G401 (cell line): Measurements from ENCODE around the gene ITGBL1. TPM values are rescaled to one million over a fixed set of nuclear protein-coding genes. Genes with fewer than 3 reads are reported as not detected.

Experiments
- DNase-seq: peaks from one replicate; pipeline ENCODE4 v3.0.0-alpha.2; 2015; ENCODE audit warnings: low spot score
- in situ Hi-C: cut with HindIII; loops from 2 replicates; pipeline ENCODE4 v1.10.0; 2016; ENCODE audit warnings: low sequenced_read_pairs, mixed read lengths
- total RNA-seq: library from RNA; depleted of rRNA; stranded (reverse); fragments of >200 nt; shearing (Covaris generic); gene quantifications from 2 replicates; pipeline ENCODE4 v1.2.3, GENCODE V29; 2014; rRNA removed

Gene ITGBL1, protein sequence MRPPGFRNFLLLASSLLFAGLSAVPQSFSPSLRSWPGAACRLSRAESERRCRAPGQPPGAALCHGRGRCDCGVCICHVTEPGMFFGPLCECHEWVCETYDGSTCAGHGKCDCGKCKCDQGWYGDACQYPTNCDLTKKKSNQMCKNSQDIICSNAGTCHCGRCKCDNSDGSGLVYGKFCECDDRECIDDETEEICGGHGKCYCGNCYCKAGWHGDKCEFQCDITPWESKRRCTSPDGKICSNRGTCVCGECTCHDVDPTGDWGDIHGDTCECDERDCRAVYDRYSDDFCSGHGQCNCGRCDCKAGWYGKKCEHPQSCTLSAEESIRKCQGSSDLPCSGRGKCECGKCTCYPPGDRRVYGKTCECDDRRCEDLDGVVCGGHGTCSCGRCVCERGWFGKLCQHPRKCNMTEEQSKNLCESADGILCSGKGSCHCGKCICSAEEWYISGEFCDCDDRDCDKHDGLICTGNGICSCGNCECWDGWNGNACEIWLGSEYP
- total RNA-seq = not detected in 2 replicates

DNA sequence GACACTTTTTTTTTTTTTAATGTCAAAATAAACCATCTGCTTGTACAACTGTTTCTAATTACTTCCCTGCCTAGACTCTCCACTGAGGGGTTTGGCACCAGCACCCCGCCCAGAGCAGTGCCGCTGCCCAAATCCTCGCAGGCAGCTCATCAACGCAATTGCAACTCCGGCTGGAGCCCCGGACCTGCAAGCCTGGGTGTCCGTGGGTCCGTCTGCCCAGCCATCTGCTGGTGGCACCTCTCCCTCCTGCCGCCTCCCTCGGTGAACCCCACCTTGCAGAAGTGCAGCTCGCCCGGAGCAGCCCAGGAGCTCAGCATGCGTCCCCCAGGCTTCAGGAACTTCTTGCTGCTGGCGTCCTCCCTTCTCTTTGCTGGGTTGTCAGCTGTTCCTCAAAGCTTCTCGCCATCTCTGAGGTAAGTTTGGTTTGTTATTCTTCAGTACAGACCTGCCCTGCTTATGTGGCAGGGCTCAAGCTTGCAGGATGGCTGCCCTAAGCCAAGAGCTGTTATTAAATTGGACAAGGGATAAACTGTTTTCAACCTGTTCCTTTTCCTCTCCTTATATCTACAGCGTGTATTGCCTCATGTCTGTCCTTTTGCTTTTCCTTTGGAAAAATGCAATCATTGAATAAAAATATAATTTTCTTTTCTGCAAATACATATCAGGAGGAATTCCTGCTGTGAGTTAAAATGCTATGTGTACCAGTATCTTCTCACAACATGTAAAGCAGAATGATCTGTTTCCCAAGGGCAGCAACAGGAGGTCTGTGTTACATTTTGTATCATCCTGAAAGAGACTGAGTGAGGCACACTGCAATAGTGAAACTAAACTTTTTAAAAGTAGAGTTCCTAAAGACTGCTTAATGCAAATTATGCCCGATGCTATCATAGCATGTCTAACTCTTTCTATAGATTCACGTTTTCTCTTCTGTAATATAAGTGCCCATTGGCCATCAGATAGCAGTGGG lies at the start of gene ITGBL1:
ITGBL1 (plus strand) TSS at position 157 of the 967 bp plus-strand sequence; CDS start at position 316, 159 bp downstream.
- peak; percentile 88 for DNase-seq
- in situ Hi-C loops = no loop called here

DNA sequence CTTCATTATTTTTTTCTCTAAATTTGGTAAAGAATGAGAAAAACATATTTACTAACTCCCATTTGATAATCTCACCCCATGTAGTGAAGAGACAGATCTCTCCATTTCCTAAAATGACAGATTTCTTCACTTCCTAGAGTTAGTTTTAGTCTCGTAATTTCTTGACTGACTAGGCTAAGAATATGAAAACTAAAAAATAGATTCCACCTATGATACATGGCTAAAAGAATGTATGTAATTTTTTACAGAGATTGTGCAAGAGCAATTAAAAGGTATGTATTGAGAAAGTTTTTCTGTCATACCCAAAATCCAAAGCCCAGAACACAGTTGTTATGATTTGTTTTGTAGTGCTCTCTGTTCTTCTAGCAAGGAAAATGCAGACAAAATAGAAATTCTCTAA lies 45.7 kb upstream of the ITGBL1 start:
- in situ Hi-C loops = no loop called here
- DNase-seq = no peak

DNA sequence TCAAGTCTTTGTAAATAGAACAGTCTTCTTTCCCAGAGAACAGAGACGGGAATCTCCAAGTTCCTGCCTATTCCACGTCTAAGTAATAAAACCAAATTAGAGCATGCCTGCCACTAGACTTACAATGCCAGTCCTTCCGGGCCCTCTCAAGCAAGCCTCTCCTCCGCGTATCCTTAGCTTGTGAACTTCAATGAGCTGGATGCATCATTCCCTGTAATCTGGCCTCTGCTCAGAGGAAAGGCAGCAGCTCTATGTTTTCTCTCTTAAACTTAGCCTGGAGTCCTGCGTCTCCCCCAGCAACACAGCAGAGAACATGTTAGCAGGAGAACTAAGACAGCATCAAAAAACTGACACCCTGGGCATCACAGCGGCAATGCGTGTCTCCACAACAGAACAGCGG lies 44.3 kb upstream of the ITGBL1 start:
- DNase-seq = no peak
- in situ Hi-C loops = no loop called here

DNA sequence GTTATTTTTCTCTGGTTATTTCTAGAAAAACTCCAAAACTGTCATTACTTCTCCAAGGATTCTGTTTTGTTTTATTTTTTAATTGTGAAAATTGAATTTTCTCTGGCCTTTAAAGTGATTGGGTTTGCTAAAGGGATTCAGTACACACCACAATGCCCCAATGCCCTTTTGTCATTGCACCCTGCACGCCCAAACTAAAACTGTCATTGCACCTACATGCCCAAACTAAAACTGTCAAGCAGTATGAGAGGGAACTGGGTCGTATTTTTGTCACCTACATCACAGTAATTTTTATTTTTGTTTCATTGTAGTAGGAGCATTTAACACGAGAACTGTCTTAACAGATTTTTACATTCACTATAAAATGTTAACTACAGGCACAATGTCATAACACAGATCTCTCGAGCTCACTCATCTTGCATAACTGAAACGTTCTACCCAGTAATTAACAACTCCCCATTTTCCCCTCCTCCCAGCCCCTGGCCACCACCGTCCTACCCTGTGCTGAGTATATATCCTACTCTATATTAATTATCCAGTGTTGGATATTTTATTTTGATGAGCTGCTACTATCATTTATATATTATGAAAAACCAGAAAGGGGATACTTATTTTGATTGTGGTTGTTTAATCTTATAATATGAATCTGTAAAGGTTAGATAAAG lies 43.4 kb upstream of the ITGBL1 start:
- in situ Hi-C loops = no loop called here
- DNase-seq = no peak

DNA sequence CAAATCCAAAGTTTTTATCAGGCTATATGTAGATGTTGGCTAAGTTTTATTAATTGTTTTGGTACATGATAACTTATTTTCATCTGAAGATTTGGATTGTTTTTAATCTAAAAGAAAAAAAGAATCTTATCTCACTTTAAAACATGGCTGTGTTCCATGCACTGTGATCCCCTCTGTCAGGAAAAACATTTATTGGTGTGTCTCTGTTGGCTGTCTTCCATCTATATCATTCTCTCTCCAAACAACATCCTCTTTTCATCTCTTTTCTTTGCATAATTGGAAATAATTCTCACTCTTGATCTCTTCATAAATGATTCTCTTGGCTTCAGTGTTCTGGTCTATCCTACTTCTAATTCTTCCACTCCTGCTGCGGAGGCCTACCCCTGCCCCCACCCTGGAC lies 40.4 kb upstream of the ITGBL1 start:
- in situ Hi-C loops = no loop called here
- DNase-seq = no peak

DNA sequence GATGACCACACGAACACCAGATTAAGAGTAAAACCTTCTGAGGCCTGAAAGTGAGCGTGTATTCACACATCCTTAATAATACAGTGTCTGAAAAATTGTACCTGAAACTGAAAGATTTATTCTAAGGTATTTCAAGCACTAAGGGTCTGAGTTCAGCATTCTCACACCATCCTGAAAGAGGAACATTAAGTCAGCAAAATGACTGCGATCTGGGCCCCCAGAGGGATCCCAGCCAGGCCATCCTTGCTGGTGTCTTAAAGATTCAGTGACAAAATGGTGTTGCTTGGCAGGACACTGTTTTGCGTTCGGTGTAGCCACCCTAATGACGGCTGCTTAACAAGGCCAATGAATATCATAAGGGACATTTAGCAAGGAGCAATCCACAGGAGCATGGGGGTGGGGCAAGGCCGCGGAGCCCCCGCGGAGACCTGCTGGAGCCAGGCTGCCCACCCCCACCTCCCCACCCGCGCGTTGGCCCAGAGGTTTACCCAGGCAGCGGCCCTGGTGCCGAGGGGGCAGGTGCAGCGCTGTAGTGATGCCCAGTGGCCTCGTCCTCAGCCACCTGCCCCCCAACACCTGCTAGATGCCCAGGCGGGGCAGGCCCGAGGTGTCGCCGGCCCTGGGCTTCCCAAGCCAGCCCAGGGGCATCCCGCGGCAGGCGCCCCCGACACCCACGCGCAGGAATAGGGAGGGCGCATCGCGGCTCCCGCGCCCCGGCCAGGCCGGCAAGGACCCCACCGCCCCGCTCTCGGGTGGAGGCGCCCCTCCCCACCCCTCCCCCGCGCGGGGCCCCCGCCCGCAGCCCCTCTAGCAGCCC lies 36.9 kb upstream of the ITGBL1 start:
- in situ Hi-C loops = no loop called here
- peak; percentile 55 for DNase-seq

DNA sequence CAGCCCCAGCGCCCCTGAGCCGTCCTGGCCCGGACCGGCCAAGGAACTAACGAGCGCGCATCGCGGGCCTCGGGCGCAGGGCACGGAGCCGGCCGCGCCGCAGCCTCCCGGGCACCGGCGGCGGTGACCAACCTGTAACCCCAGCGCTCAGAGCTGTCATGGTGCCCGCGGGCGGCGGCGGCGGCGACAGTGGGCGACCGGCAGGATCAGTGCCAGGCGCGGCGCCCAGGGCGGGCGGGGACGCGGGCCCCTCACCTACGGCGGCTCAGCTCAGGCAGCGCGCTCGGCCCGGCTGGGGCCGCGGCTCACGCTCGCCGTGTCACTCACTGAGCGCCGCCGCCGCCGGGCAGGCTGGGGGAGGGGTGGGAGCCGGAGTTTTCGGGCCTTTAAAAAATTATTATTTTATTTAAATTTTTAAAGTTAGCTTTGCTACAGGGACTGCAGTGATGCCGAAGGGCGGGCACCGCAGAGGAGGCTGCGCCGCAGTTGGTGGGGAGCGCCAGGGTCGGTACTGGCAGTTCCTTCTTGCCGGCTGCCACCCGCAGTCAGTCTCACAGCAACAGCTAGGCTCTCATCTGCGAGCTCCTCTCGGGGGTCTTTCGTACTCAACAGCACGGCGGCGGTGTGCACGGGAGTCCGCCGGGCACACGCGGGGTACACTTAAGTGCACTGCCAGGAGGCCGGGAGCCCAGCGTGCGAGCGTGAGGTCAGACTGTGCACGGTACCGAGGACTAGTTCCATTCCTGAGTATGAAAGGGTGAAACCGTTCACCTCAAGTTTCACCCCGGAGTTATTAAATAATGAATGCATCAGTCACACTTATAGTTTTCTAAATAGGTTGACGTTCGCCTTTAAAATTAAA lies 36.1 kb upstream of the ITGBL1 start, which contains the start of gene NALCN:
NALCN (minus strand) TSS at position 328 of the 862 bp plus-strand sequence. CDS start 17,382 bp downstream, outside the sequence.
- DNase-seq = peak; percentile 56
- in situ Hi-C loops = no loop called here

DNA sequence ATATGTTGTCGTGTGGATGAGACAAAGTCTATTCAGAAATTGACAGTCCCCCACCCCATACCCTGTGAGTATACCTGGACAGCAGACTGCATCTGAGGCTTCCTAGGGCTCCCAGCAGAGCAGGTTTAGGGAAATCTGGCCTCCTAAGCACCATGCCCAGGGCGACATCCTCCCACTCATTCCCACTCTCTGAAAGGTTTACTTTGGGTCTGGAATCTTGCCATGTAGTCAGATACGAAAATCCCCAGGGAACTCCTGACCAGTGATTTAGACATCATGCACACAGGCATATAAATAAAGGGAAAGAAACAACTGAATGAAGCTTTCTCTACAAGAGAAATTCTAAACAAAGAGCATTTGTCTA lies 35.5 kb upstream of the ITGBL1 start:
- in situ Hi-C loops = no loop called here
- peak; percentile 67 for DNase-seq

DNA sequence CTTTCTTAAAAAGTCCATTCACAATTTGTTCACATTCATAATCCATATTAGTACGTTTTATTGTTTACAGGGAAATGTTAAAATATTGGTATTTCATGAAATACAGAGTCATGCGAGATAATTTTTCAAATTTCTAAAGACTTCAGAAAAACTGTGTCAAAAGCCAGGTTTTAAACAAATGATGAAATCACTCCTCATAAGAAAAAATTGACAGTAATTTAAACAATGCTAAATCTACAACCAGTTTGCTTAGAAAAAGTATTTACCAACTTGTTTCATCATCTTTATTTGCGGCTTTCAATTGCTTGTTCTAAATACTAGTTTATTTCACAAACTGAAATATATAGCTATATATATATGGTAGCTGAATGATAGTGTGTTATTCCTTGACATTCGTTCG lies 35.0 kb upstream of the ITGBL1 start:
- in situ Hi-C loops = no loop called here
- DNase-seq = no peak

DNA sequence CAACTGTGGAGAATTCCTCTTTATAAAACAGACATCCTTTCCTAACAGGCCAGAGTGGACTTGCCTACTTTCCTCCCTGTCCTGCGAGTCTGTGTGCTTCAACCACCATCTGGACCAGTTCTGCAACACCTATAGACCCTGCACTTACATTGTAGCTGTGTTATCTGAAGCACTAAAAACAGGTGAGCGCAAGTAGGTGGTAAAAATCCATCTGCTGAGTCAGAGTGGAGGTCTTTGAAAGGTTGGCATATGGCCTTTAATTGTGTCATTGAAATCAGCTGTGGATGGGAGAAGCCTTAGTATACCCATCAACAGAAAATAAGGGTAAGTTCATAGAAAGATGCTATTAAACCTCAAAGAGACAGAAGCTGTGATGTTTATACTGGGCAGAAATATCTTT lies 28.6 kb upstream of the ITGBL1 start:
- no peak for DNase-seq
- in situ Hi-C loops = no loop called here

DNA sequence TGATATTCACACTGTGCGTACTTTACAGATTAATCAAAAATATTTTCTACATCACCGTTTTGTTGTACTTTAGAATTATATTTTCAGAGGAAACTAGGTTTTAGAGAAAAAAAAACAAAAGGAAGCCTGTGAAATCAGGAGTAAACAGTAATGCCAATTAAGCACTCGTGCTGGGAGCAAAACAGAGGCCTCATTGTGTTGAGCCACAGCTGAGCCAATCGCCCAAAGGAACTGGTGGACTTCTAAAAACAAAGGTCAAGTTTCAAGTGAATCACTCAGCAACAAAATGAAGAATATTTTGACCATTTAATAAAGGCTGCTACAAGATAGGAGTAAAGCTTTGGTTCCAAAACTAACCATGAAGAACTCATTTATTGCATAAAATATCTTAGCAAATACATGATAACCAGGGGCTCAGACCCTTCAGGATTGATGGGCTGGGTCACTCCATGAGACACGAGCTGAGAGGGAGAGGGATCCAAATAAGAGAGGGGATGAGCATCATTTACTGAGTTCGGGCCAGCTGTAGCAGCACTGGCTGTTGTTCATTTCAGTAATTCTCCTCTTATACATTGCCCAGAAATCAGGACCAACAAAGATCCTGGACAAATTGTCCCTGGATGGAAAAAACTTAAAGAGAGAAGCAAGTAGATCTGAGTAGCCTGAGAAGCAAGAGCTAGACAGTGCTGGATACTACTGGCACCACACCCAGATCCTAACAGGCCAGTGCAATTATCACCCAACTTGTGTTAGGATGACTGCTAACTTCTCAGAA lies 27.9 kb upstream of the ITGBL1 start:
- peak; percentile 17 for DNase-seq
- in situ Hi-C loops = no loop called here

DNA sequence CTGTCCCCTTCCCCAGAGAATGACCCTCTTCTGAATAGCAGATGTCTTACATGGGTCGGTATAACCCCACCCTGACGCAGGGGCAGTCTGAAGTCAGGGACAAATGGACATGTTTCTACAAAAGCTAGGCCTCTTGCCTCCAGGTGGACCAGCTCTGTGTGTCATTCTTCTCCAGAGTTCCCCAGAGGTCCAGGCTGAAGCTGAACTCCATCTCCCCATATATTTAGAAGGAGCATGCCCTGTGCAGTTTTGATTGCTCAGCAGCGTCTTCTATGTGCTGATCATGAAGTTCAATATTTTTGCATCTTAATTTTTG lies 27.4 kb upstream of the ITGBL1 start:
- DNase-seq = no peak
- in situ Hi-C loops = no loop called here

DNA sequence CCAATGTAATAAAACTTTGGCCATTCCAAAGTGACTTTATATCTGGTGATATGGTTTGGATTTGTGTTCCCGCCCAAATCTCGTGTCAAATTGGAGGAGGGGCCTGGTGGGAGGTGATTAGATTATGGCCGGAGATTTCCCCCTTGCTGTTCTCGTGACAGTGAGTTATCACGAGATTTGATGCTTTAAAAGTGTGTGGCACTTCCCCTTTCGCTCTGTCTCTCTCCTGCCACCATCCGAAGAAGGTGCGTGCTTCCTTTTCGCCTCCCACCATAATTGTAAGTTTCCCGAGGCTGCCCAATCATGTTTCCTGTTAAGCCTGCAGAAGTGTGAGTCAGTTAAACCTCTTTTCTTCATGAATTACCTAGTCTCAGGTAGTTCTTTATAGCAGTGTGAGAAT lies 26.9 kb upstream of the ITGBL1 start:
- DNase-seq = no peak
- in situ Hi-C loops = no loop called here

DNA sequence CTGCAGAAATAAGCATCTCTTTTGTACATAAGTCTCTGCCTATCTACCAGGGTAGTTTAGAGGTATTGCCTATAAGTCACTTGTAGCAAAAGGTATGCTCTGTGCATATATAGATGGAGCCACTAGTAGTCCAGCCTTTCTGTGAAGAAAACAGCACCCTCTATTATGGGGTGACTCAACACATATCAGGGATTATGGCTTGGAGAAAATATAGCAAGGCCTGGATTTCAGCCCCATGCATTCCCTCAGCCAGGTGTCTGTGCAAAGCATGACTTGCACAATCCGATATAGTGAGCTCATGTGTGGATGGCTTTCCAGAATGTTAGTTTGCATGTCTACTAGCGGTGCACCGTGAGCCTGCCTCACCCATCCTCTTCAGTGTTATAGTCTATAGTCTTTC lies 22.7 kb upstream of the ITGBL1 start:
- in situ Hi-C loops = no loop called here
- DNase-seq = no peak

DNA sequence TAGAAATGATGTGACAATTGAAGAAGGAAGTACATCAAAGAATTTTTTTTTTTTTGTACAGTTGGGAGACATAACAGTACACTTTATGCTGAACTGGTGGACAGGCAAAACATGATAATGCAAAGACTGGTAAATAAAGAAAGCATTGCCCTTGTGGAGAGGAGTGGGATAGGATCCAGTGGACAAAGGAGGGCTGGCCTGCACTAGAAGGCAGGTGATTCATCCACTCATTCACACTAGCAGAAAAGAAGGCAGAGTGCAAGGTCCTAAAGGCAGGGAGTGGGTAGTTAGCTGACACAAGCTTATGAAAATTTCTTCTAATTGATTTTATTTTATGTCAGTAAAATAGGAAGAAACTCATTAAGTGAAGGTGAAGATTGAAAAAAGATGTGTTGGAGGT lies 18.6 kb upstream of the ITGBL1 start:
- in situ Hi-C loops = no loop called here
- DNase-seq = no peak

DNA sequence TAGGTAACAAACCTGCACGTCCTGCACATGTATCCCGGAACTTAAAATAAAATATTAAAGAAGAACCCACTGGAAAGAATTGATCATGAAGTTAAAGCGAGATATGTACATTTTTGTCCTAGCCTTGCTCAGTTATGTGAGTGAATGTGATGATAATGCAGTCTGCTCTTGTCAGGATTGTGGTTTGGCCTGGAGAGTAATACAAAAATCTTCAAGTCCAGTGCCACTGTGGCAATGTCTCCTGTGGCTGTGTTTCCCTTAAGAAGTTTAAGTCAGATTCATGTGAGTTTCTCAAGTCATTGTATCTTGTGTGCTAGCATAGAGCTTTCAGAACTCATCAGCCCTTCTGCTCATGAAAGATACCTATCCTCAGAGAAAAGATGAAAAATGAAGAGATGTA lies 18.0 kb upstream of the ITGBL1 start:
- in situ Hi-C loops = no loop called here
- no peak for DNase-seq

DNA sequence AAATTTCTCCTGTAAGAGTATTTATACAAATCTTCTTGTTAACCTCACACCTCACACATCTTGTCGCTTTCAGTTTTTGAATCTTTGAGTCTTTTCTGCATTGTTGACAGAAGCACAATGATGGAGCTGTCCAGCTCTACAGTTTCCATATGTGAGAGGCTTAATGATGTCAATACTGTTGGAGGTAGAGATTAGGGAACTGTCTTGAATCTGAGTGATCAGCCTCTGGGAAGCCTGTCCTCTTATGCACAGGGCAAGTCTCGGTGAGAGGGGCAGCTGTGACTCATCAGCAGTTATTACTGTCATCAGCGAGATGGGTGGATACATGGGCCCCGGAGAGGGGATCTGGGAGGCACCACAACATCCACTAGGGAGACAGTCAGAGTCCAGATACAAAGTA lies 4.6 kb upstream of the ITGBL1 start:
- in situ Hi-C loops = no loop called here
- no peak for DNase-seq
